Mucosa of stomach (tissue), 1 donor: ENCODE results near the gene MARCHF5.
"Not testable (repeated sequence)": the region's sequence is repeated elsewhere in the genome, so short reads cannot be mapped to it uniquely, and the experiment has no call there.

Experiments
- H3K27me3 ChIP-seq: one replicate; pipeline ENCODE4 v1.7.0; 2013; ENCODE audit warnings: mild to moderate bottlenecking, low read length; ENCODE audit not compliant: control insufficient read depth, insufficient read depth
- H3K36me3 ChIP-seq: one replicate; pipeline ENCODE4 v1.7.0; 2013; ENCODE audit warnings: low read length; ENCODE audit not compliant: control insufficient read depth, insufficient read depth
- H3K4me1 ChIP-seq: one replicate; pipeline ENCODE4 v1.7.0; 2013; ENCODE audit warnings: mild to moderate bottlenecking, low read length; ENCODE audit not compliant: control insufficient read depth, insufficient read depth
- H3K4me3 ChIP-seq: one replicate; pipeline ENCODE4 v1.7.0; 2013; ENCODE audit warnings: low read length
- H3K9ac ChIP-seq: one replicate; pipeline ENCODE4 v1.7.0; 2013; ENCODE audit warnings: mild to moderate bottlenecking, low read length, moderate library complexity
- H3K9me3 ChIP-seq: one replicate; pipeline ENCODE4 v1.7.0; 2013; ENCODE audit warnings: mild to moderate bottlenecking, low read length, moderate library complexity; ENCODE audit not compliant: control insufficient read depth
- donor health status: Pancreatic carcinoma.

MARCHF5 gene

DNA sequence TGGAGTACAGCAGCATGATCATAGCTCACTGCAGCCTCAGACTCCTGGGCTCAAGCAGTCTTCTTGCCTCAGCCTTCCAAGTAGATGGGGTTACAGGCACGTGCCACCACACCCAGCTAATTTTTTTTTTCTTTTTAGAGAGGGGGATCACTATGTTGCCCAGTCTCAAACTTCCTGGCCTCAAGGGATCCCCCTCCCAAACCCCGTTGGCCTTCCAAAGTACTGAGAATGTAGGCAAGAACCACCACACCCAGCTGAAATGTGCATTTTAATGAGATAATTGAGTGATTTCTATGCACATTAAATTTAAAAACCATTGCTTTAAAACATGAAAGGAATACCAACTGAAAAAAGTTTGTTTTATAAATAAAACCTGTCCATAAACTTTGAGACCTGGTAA, 25.6 kb downstream of the MARCHF5 start:
- no peak overlapping the region for H3K9ac ChIP-seq
- H3K27me3 ChIP-seq = no peaks in the 10 kb centered on the region
- no peaks in the 10 kb centered on the region for H3K4me1 ChIP-seq
- no peak overlapping the region for H3K4me3 ChIP-seq
- H3K36me3 ChIP-seq = no peaks in the 10 kb centered on the region
- H3K9me3 ChIP-seq = no peaks in the 10 kb centered on the region

DNA sequence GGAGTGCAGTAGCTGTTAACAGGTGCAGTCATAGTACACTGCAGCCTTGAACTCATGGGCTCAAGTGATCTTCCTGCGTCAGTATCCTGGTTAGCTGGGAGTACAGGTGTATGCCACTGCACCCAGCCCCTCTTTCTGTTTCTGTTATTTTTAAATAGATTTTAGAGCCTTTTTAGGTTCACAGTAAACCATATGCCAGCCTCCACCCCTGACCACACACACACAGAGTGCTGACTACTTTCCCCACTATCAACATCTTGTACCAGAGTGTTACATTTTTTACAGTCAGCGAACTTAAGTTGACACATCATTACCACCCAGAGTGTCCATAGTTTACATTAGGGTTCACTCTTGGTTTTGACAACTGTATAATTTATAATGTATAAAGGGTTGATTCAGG, 32.1 kb downstream of the MARCHF5 start:
- Histone ChIP-seq H3K9me3 (no peaks in the 10 kb centered on the region), H3K4me1 (peaks cover 5% of the 10 kb centered on the region), H3K4me3 (no peak overlapping the region), H3K27me3 (no peaks in the 10 kb centered on the region), H3K36me3 (no peaks in the 10 kb centered on the region), H3K9ac (no peak overlapping the region)

DNA sequence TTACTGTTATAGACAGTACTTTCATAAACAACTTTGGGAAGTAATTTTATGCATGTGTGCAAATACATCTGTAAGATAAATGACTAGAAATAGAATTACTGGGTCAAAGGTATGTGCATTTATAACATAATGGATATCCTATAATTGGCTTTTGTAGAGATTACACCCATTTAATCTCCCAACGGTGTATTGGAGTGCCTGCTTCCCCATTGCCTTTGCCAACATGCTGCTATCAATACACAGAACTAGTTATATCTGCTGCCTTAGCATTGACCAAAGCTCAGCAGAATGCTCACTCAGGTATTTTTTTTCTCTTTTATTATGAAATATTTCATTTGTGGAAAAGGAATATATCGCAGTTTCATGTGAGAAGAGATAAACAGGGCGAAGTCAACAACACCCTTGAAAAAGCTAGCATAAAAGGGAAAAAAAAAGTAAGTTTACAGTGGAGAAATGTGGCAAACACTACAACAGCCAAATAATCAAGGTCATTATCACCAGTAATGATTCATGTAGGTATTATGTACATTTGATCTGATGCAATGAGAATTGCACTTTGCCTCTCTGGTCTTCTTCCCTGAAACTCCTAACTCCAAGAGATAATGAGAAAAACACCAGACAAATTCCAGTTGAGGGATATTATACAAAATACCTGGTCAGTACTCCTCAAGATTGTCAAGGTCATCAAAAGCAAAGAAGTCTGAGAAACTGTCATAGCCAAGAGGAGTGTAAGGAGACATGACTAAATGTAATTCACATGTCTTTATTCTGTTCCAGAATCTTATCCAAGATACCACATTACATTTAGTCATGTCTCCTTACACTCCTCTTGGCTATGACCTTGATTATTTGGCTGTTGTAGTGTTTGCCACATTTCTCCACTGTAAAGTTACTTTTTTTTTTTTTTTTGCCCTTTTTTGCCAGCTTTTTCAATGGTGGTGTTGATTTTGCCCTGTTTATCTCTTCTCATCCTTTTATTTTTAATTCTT, 36.8 kb downstream of the MARCHF5 start:
- H3K4me3 ChIP-seq = no peak overlapping the region
- H3K27me3 ChIP-seq = no peaks in the 10 kb centered on the region
- no peaks in the 10 kb centered on the region for H3K9me3 ChIP-seq
- H3K36me3 ChIP-seq = no peaks in the 10 kb centered on the region
- H3K9ac ChIP-seq = no peak overlapping the region
- peaks cover 17% of the 10 kb centered on the region for H3K4me1 ChIP-seq

DNA sequence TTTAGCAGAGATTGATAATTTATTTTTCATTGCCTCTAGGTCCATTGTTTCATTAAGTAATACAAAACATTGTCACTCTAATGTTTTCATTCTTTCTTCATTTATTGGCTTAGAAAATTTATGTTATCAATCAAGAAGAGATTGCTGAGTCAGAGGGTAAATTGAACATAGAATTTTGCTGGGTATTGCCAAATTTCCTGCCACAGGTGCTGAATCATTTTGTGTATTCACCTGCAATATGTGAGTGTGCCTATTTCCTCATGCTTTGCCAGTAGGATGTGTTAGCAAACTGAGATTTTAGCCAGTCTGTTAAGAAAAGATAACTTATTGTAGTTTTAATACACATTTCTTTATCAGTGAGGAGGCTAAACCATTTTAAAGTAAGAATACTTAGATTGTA, 38.0 kb downstream of the MARCHF5 start:
- H3K9ac ChIP-seq = no peak overlapping the region
- no peaks in the 10 kb centered on the region for H3K36me3 ChIP-seq
- no peaks in the 10 kb centered on the region for H3K27me3 ChIP-seq
- H3K9me3 ChIP-seq = no peaks in the 10 kb centered on the region
- peaks cover 17% of the 10 kb centered on the region for H3K4me1 ChIP-seq
- H3K4me3 ChIP-seq = no peak overlapping the region

DNA sequence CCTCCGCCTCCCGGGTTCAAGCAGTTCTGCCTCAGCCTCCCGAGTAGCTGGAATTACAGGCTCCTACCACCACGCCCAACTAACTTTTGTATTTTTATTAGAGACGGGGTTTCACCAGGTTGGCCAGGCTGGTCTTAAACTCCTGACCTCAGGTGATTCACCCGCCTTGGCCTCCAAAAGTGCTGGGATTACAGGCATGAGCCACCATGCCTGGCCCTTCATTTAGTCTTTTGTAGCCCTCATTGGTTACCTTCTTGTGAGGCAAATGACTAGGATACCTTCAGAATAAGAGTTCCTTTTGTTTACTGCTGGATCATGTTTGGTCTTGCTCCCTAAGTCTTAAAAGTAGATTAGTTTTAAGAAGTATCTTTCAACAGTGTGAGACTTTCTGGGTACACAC, 39.0 kb downstream of the MARCHF5 start:
- not testable (repeated sequence) for H3K4me3 ChIP-seq, H3K9me3 ChIP-seq, H3K36me3 ChIP-seq, H3K9ac ChIP-seq, H3K27me3 ChIP-seq
- peaks cover 17% of the 10 kb centered on the region for H3K4me1 ChIP-seq

DNA sequence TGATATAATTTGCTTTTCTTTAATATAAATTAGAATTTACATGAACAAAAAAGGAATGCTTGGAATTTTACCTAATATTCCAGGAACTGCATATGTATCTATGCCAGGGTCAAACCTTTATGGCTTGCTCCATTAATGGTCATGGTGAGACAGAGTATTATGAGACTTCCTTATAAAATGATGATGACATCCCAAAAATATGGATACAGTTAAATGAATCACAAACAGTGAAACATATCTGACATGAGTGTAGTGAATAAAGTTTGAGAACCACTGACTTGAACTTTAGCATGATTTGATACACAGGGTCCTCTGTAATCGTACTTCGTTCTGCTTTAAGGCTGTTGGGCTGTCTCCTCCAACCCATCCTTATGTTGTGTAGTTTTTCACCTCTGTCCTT, 51.8 kb downstream of the MARCHF5 start:
- H3K4me3 ChIP-seq = no peak overlapping the region
- H3K9ac ChIP-seq = no peak overlapping the region
- no peaks in the 10 kb centered on the region for H3K9me3 ChIP-seq
- H3K27me3 ChIP-seq = no peaks in the 10 kb centered on the region
- H3K4me1 ChIP-seq = no peaks in the 10 kb centered on the region
- H3K36me3 ChIP-seq = no peaks in the 10 kb centered on the region

DNA sequence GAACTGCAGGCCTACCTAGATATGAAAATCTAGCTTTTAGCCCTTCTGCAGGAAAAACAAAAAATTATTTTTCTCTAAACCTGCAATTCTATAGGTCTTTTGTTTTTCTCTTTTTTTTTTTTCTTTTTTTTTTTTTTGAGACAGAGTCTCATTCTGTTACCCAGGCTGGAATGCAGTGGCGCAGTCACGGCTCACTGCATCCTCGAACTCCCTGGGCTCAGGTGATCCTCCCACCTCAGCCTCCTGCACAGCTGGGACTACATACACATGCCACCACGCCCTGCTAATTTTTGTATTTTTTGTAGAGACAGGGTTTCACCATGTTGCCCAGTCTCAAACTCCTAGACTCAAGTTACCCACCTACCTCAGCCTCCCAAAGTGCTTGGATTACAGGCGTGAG, 54.6 kb downstream of the MARCHF5 start:
- H3K36me3 ChIP-seq, H3K27me3 ChIP-seq, H3K4me3 ChIP-seq, H3K9me3 ChIP-seq, H3K4me1 ChIP-seq, H3K9ac ChIP-seq: not testable (repeated sequence)

DNA sequence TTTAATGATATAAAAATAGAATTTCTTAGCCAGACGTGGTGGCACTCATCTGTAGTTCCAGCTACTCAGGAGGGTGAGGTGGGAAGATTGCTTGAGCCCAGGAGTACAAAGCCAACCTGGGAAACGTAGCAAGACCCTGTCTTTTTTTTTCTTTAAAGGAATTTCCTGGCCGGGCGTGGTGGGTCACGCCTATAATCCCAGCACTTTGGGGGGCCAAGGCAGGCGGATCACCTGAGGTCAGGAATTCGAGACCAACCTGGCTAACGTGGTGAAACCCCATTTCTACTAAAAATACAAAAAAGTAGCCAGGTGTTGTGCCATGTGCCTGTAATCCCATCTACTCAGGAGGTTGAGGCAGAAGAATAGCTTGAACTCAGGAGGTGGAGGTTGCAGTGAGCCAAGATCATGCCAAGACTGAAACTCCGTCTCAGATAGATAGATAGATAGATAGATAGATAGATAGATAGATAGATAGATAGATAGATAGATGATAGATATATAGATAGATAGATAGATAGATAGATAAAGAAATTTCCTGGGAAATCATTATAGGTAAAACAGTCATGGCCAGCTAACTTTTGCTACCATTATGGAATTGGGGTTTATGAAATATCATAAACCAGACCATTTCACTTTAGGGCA, 56.2 kb downstream of the MARCHF5 start:
- not testable (repeated sequence) for H3K9ac ChIP-seq, H3K36me3 ChIP-seq, H3K4me1 ChIP-seq, H3K9me3 ChIP-seq, H3K27me3 ChIP-seq, H3K4me3 ChIP-seq

DNA sequence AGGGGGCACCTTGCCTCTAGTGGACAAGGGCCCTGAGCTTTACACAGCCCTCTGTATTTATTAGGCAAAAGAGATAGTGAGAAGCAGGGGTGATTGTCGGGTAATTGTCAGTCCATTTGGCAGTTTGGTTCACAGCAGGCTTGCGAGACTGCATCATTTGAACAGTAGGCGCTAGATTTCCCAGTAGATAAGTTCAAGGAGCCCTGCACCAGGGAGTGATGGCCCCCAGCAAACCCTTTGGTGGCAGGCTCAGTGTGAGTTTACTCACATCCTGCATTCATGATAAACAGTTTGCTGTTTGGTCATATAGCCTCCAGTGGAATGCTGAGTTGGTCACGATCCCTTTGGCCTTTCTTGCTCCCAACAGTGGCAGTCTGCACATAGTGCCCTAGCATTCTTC, 59.4 kb downstream of the MARCHF5 start:
- H3K4me3 ChIP-seq = no peak overlapping the region
- no peaks in the 10 kb centered on the region for H3K36me3 ChIP-seq

DNA sequence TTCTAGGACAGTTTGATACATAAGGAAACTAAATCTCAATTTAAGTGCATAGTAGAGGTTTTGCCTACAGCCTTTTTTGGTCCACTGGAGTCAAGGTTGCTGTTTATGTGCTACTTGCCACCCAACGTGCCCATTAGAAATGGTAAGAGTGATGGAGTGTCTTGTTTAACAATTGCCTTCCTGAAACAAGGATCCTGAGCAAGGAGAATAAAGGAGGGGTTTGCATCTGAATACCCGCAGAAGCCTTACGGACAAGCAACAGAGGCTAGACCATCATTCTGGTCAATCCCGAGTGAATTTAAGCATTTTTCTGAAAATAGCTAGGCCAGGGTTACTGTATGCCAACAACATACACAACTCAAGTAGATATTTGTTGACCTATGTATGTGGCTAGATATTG, 63.6 kb downstream of the MARCHF5 start:
- Histone ChIP-seq H3K9me3 (no peaks in the 10 kb centered on the region), H3K4me1 (no peaks in the 10 kb centered on the region), H3K36me3 (no peaks in the 10 kb centered on the region), H3K4me3 (no peak overlapping the region), H3K27me3 (no peaks in the 10 kb centered on the region), H3K9ac (no peak overlapping the region)

More for the DNA sequence above, 59.4 kb downstream of the MARCHF5 start:
- H3K9me3 ChIP-seq = no peaks in the 10 kb centered on the region
- H3K27me3 ChIP-seq = no peaks in the 10 kb centered on the region
- H3K4me1 ChIP-seq = no peaks in the 10 kb centered on the region
- H3K9ac ChIP-seq = no peak overlapping the region

DNA sequence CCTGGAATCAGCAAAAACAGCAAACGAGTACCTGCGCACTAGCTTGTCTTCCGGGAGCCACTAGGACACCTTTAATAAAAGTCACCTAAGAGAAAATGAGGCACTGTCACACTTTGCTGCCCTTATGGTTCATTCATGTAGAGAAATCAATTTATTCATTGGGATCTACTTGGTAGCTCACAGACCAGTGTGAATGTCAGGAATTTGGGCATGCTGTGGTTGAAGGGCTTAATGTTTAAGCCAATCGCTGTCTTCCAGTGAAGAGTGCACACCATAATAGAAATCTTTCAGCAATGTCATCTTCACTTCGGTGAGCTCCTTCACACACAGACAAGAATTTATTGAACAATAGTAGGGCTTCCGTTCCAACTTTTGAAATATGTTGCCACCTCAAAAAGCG, 65.1 kb downstream of the MARCHF5 start:
- Histone ChIP-seq H3K4me1 (no peaks in the 10 kb centered on the region), H3K36me3 (no peaks in the 10 kb centered on the region), H3K9ac (no peak overlapping the region), H3K4me3 (no peak overlapping the region), H3K9me3 (no peaks in the 10 kb centered on the region), H3K27me3 (no peaks in the 10 kb centered on the region)

DNA sequence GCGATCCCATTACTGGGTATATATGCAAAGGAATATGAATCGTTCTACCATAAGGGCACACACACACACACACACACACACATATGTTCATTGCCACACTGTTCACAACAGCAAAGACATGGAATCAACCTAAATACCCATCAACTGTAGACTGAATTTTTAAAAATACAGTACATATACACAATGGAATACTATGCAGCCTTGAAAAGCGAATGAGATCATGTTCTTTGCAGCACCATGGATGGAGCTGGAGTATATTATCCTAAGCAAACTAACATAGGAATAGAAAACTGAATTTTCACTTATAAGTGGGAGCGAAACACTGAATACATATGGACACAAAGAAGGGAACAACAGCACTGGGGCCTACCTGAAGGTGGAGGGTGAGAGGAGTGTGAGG, 72.5 kb downstream of the MARCHF5 start:
- Histone ChIP-seq H3K9ac (no peak overlapping the region), H3K4me3 (no peak overlapping the region), H3K9me3 (no peaks in the 10 kb centered on the region), H3K4me1 (no peaks in the 10 kb centered on the region), H3K27me3 (no peaks in the 10 kb centered on the region), H3K36me3 (no peaks in the 10 kb centered on the region)
